H1 (cell line): ENCODE data around the gene UVSSA. TPM values are rescaled to one million over a fixed set of nuclear protein-coding genes. Genes with fewer than 3 reads are reported as not detected.

Experiments used
- ASH2L ChIP-seq: fragments of 200-600, 300-600 bp; sonication (generic); IDR thresholded peaks from one replicate; pipeline ENCODE4 v1.7.1; 2017; ENCODE audit warnings: low read length
- KDM1A ChIP-seq: fragments of 200-600, 300-600 bp; sonication (generic); IDR thresholded peaks from 2 replicates; pipeline ENCODE4 v1.7.1; 2016; ENCODE audit warnings: mild to moderate bottlenecking, low read length, borderline replicate concordance
- MAFK ChIP-seq: IDR thresholded peaks from 2 replicates; pipeline ENCODE4 v1.6.1; 2012; ENCODE audit warnings: low read depth, mild to moderate bottlenecking, improper control_type of control experiment, low read length
- NRF1 ChIP-seq: IDR thresholded peaks from 2 replicates; pipeline ENCODE4 v1.6.1; 2011; ENCODE audit warnings: mild to moderate bottlenecking, low read depth, low read length, improper control_type of control experiment
- RFX5 ChIP-seq: IDR thresholded peaks from 2 replicates; pipeline ENCODE4 v1.6.1; 2011; ENCODE audit warnings: low read depth, low read length, improper control_type of control experiment, borderline replicate concordance
- RNF2 ChIP-seq: fragments of 200-900, 300-1000 bp; sonication (generic); IDR thresholded peaks from 2 replicates; pipeline ENCODE4 v1.7.1; 2016; ENCODE audit warnings: borderline replicate concordance, low read depth, mild to moderate bottlenecking, antibody characterized with exemption, low read length; ENCODE audit not compliant: poor library complexity, severe bottlenecking; ENCODE audit errors: missing control alignments
- SP2 ChIP-seq: IDR thresholded peaks from 2 replicates; pipeline ENCODE4 v1.6.1; 2012; ENCODE audit warnings: mild to moderate bottlenecking, low read length, inconsistent platforms
- polyA plus RNA-seq, 7 experiments: library from polyadenylated mRNA; depleted of rRNA in 3 of 7; stranded (reverse) in 5 of 7; unstranded in 2 of 7; fragments of >200 nt in 5 of 7; fragments of 200-250 nt in 2 of 7; gene quantifications; 1 replicate in 5 of 7; 2 replicates in 1 of 7; 4 replicates in 1 of 7; pipeline versions ENCODE4 v1.2.1 to v1.2.3, GENCODE V29; 2011 to 2013; ENCODE audit warnings: missing spikeins in 2 of 7, mixed read lengths in 2 of 7
- total RNA-seq: library from RNA; stranded (reverse); fragmentation: NEBNext Ultra II Directional; extraction: Animal tissue kit (Norgen Biotek cat#: 25700); gene quantifications from 2 replicates; pipeline ENCODE4 v1.2.1, GENCODE V29; 2021

Gene UVSSA
- total and polyA plus RNA-seq, 2 of the 8 experiments (the other 6 are each of a cell fraction or from before 2014, with no cell fraction given), result 14.5 to 19.4 TPM

GRCh38 chr4:1413687-1414479 is 66.9 kb downstream of the UVSSA start (continued):
- TF ChIP-seq ASH2L, result no peak
- no peak for TF ChIP-seq SP2
- no peak for TF ChIP-seq RNF2
- no peak for TF ChIP-seq KDM1A
- no peak for TF ChIP-seq RFX5
- no peak for TF ChIP-seq MAFK
- no peak for TF ChIP-seq NRF1
